Left lung (tissue), 10 donors: Measurements from ENCODE around the gene MAST3. TPM values are rescaled to one million over a fixed set of nuclear protein-coding genes. Genes with fewer than 3 reads are reported as not detected.

ENCODE experiments used
- ATAC-seq: fragments of 200-7000 bp; cut with Tn5 transposase; one replicate; pipeline ENCODE4 v1.9.1; 2020; ENCODE audit warnings: moderate library complexity
- DNase-seq, 4 donors: peaks; one replicate each; pipeline ENCODE4 v3.0.0-alpha.2; 2013 to 2020
- H3K27ac ChIP-seq, 2 donors: fragments of 200-600 bp; sonication (generic) in 1 of 2; one replicate each; pipeline versions ENCODE4 v1.5.0 to v1.8.0; 2020 to 2021
- H3K27me3 ChIP-seq, 2 donors: fragments of 200-600 bp; sonication (generic) in 1 of 2; one replicate each; pipeline versions ENCODE4 v1.5.0 to v1.8.0; 2020 to 2021
- H3K36me3 ChIP-seq, 2 donors: fragments of 200-600 bp; sonication (generic) in 1 of 2; one replicate each; pipeline versions ENCODE4 v1.5.0 to v1.8.0; 2020 to 2021
- H3K4me1 ChIP-seq, 2 donors: fragments of 200-600 bp; one replicate each; pipeline ENCODE4 v1.8.0; 2021
- H3K4me3 ChIP-seq, 2 donors: fragments of 200-600 bp; sonication (generic) in 1 of 2; one replicate each; pipeline versions ENCODE4 v1.5.0 to v1.8.0; 2020 to 2021; ENCODE audit warnings: mild to moderate bottlenecking in 1 of 2
- H3K9me3 ChIP-seq, 2 donors: fragments of 200-600 bp; sonication (generic) in 1 of 2; one replicate each; pipeline versions ENCODE4 v1.5.0 to v1.8.0; 2020 to 2021
- CTCF ChIP-seq, 2 donors: fragments of 200-600 bp; sonication (generic) in 1 of 2; IDR thresholded peaks; one replicate each; pipeline versions ENCODE4 v1.5.0 to v1.8.0; 2021; ENCODE audit warnings: antibody characterized with exemption in 2 of 2
- intact Hi-C, 2 donors: fragments of 100-400 bp; cut with DNase I; formaldehyde crosslinking; loops; one replicate each; pipeline versions ENCODE4 v1.11.2 to v1.14.2; 2022
- polyA plus RNA-seq, 6 donors: library from polyadenylated mRNA; unstranded; fragments of 120-200 nt; gene quantifications; one replicate each; pipeline ENCODE4 v1.2.1, GENCODE V29; 2013; ENCODE audit not compliant: insufficient read length in 6 of 6
- total RNA-seq, 2 donors: library from RNA; stranded (reverse); fragmentation: NEBNext Ultra II Directional; extraction: Animal tissue kit (Norgen Biotek cat#: 25700); gene quantifications; one replicate each; pipeline ENCODE4 v1.2.1, GENCODE V29; 2021
- donor health status: DM: no; HTN: yes; CAD: no.
- donor health status: DM: no; HTN: no; CAD: no.

Gene MAST3
- total and polyA plus RNA-seq, 8 donors = 4.7 to 30.3 (median 6.7) TPM

GRCh38 chr19:18174983-18175382 is 77.4 kb downstream of the MAST3 start:
- Histone ChIP-seq H3K36me3 (peaks cover 0 to 47% of the 10 kb centered on the region in 2 donors), H3K4me3 (peak overlapping the region; percentile 58 to 76), H3K27me3 (no peaks in the 10 kb centered on the region), H3K27ac (peak overlapping the region in 1 of 2 donors; percentile 78), H3K9me3 (no peaks in the 10 kb centered on the region), H3K4me1 (peaks cover 4 to 77% of the 10 kb centered on the region in 2 donors)
- TF ChIP-seq CTCF (IDR thresholded peaks at IDR 0.05) = no peak
- intact Hi-C loops = no loop called here
- ATAC-seq = no peak
- no peak for DNase-seq

GRCh38 chr19:18176367-18177310 is 79.1 kb downstream of the MAST3 start:
- ATAC-seq = no peak
- no peaks in the 10 kb centered on the region for H3K27me3 ChIP-seq
- H3K4me3 ChIP-seq = peak overlapping the region in 1 of 2 donors; percentile 76
- TF ChIP-seq CTCF (IDR thresholded peaks at IDR 0.05) = no peak
- H3K9me3 ChIP-seq = no peaks in the 10 kb centered on the region
- H3K4me1 ChIP-seq = peaks cover 4 to 73% of the 10 kb centered on the region in 2 donors
- peaks cover 0 to 47% of the 10 kb centered on the region in 2 donors for H3K36me3 ChIP-seq
- no peak overlapping the region for H3K27ac ChIP-seq
- no peak for DNase-seq
- intact Hi-C loops = no loop called here

- TF ChIP-seq CTCF (IDR thresholded peaks at IDR 0.05) = no peak
- H3K36me3 ChIP-seq = peaks cover 0 to 46% of the 10 kb centered on the region in 2 donors
- intact Hi-C loops = no loop called here
- DNase-seq (no peak), ATAC-seq (peak; percentile 4)
- H3K9me3 ChIP-seq = no peaks in the 10 kb centered on the region
- H3K27ac ChIP-seq = peak overlapping the region in 1 of 2 donors; percentile 84
- no peak overlapping the region for H3K4me3 ChIP-seq
- peaks cover 0 to 48% of the 10 kb centered on the region in 2 donors for H3K4me1 ChIP-seq
- H3K27me3 ChIP-seq = no peaks in the 10 kb centered on the region
Measured at GRCh38 chr19:18179957-18180356, 82.4 kb downstream of the MAST3 start.

DNA sequence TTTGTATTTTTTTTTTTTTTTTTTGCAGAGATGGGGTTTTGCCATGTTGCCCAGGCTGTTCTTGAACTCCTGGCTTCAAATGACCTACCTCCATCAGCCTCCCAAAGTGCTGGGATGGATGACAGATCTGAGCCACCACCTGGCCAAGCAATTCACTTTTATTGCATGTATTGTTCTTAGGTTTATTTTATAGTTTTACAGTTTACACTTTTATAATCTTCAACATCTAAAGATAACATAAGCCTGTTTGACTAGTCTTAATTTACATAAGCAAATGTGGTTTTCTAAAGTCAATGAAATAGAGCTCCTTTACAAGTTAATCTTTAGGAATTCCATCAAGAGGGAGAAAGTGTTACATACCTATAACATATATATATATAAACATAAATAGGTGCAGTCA is 86.0 kb downstream of the MAST3 start:
- H3K4me3 ChIP-seq = no peak overlapping the region
- H3K36me3 ChIP-seq = peaks cover 0 to 10% of the 10 kb centered on the region in 2 donors
- no peak for ATAC-seq
- H3K4me1 ChIP-seq = peaks cover 0 to 19% of the 10 kb centered on the region in 2 donors
- no peak for DNase-seq
- intact Hi-C loops = no loop called here
- H3K27me3 ChIP-seq = no peaks in the 10 kb centered on the region
- TF ChIP-seq CTCF (IDR thresholded peaks at IDR 0.05) = no peak
- no peak overlapping the region for H3K27ac ChIP-seq
- no peaks in the 10 kb centered on the region for H3K9me3 ChIP-seq

- no peaks in the 10 kb centered on the region for H3K9me3 ChIP-seq
- H3K4me1 ChIP-seq = peaks cover 0 to 8% of the 10 kb centered on the region in 2 donors
- H3K4me3 ChIP-seq = no peak overlapping the region
- no peaks in the 10 kb centered on the region for H3K27me3 ChIP-seq
- H3K36me3 ChIP-seq = no peaks in the 10 kb centered on the region
- DNase-seq = no peak
- no peak for ATAC-seq
- H3K27ac ChIP-seq = no peak overlapping the region
- TF ChIP-seq CTCF (IDR thresholded peaks at IDR 0.05) = no peak
- intact Hi-C loops = no loop called here
Measured at GRCh38 chr19:18185538-18185937, 88.0 kb downstream of the MAST3 start.
